Raji (cell line): ENCODE data around the gene STX12.

Experiments
- POLR2A ChIP-seq: IDR thresholded peaks from 2 replicates; pipeline ENCODE4 v1.6.1; 2011; ENCODE audit warnings: low read depth, low read length, control low read depth; ENCODE audit not compliant: insufficient read depth

The STX12 gene

DNA sequence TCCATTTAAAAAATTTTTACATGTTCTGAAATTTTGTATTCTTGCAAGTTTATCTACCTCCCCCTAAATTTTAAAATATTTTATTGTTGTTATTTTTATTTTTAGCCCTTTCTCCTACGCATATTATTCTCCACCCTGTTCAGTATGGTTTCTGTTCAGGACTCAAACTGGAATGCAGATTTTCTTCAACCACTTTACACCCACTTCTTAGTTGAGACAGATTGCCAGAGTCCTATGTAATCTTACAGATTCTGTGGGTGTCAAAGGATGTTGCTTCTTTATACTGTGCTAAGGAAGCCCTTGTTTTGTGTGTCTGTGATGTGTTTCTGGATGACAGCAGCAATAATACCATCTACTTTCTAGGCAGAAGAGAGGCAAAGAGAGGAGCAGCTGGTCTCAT is 36.9 kb downstream of the STX12 start:
- TF ChIP-seq POLR2A, result no peak

DNA sequence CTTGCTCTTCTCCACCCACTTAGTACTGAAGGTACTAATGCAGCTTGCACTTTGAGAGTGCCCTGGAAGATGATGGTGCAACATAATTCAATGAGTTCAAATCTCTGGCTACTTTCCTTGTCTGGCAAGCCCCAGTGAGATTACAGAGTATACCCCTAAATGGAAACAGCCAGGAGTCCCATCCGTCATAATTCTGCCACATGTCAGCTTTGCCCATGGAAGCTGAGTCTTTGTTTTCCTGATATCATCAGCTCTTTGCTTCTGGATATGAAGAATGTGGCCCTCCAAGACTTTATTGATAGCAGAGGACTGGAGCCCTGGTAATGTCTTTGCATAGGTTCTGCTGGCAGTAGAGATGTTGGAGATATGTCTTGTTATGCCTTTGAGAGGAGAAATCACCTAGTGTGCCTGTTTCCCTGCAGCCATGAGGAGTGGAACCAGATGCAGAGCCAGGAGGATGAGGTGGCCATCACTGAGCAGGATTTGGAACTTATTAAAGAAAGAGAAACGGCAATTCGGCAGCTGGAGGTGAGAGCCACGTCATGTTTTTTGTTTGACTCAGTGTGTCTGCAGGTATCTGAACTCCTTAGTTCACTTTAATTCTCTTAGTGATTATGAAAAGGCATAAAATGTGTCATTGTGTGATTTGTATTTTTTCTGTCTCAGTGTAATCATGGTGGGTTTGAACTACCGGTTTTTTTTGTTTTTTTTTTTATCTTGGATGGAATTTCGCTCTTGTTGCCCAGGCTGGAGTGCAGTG is 38.9 kb downstream of the STX12 start:
- TF ChIP-seq POLR2A, result no peak

GRCh38 chr1:27816921-27817630 is 44.1 kb downstream of the STX12 start:
- TF ChIP-seq POLR2A, result no peak

- no peak for TF ChIP-seq POLR2A
Observed at GRCh38 chr1:27821761-27822315, 48.8 kb downstream of the STX12 start.

DNA sequence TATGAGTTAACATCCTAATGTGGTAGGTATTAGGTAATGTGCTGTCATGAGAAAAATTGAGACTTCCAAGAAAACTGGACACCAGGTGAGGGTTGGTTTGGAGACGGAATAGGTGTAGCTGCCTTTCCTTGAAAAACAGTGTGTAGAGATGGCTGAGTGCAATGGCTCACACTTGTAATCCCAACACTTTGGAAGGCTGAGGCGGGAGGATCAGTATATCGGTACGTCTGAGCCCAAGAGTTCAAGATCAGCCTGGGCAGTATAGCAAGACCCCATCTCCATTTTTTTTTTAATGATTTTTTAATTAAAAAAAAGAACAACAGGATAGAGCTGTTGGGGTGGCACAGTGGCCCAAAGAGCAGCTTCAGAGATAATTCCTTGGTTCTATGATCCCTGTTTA is 50.8 kb downstream of the STX12 start:
- TF ChIP-seq POLR2A, result no peak

DNA sequence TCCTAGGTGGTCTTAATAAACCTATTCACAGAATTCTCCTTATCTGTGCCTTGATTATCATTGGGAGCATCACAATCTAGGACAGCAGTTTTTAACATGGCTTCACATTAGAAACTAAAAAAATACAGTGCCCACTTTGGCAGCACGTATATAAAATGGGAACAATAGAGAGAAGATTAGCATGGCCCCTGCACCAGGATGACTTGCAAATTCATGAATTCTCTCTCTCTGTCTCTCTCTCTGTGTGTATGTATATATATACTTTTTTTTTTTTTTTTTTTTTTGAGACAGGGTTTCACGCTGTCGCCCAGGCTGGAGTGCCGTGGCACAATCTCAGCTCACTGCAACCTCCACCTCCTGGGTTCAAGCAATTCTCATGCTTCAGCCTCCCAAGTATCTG is 51.4 kb downstream of the STX12 start:
- TF ChIP-seq POLR2A, result no peak

- peak; percentile 98 for TF ChIP-seq POLR2A
Observed at GRCh38 chr1:27830621-27831440, 57.8 kb downstream of the STX12 start, which contains the start of gene PPP1R8. Gene PPP1R8 (plus strand): TSS chr1:27830782. CDS start chr1:27830836, 54 bp downstream.

DNA sequence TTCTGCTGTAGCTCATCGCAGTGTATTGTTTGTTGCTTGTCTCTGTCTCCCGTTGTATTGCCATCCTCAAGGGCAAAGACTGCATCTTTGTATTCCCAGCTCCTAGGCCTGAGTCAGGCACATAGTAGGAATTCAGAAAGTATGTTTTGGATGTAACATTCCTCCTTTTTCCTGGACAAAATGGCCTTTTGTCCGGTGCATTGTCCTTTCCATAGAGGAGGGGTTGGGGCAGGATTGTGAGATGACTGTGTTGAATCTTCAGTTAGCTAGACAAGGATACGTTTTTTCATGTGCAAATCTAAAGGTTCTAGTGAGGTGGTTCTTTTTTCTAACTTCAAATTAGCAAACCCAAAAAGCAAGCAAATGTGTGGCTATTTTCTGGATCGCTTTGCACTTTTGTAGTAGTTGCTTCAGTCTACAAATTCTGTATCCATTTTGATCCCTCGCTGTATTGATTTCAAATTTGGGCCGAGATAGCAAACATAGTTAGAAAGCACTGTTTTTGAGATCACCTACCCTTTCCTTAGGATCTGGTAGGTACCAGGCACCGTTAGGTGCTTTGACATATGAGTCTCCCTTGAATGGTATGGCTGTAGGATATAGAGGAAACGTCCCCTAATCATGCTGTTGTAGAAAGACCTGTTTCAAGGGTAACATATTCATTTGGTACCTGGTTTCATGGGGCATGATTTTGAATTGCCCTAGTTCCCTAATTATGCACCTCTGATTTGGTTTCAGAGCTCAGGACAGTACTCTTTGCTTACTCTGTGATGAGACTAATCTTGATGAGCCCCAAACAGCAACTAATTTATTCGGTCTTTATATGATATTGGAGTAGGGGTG is 58.8 kb downstream of the STX12 start:
- TF ChIP-seq POLR2A, result 0 out of 2 replicates have a peak, but pooled peaks have one; percentile 7

DNA sequence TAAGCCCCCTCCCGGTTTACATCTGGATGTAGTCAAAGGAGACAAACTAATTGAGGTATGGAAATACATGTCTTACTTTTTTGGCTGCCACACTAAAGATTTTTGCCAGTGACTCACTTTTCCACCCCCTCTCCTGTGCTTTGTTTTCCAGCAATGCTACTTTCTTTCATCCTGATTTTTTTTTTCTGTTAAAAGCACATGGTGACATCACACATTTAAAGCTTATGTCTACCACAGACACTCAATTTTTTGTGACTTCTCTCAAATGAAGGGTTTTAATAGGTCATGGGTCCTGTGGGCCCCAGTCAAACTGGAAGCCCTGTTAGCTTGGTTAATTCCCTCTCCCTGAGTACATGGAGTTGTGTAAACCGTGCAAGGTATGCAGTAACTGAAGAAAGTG is 59.7 kb downstream of the STX12 start:
- TF ChIP-seq POLR2A, result no peak

- no peak for TF ChIP-seq POLR2A
Observed at GRCh38 chr1:27833470-27833869, 60.5 kb downstream of the STX12 start.

- TF ChIP-seq POLR2A, result no peak
Observed at GRCh38 chr1:27835046-27835445, 62.0 kb downstream of the STX12 start.

GRCh38 chr1:27835501-27835900 is 62.5 kb downstream of the STX12 start:
- no peak for TF ChIP-seq POLR2A

GRCh38 chr1:27849951-27850350 is 76.9 kb downstream of the STX12 start:
- TF ChIP-seq POLR2A, result no peak

- no peak for TF ChIP-seq POLR2A
Observed at GRCh38 chr1:27855085-27855484, 82.1 kb downstream of the STX12 start.
